ENCODE measurements around the gene ETFA. TPM values are rescaled to one million over a fixed set of nuclear protein-coding genes. Genes with fewer than 3 reads are reported as not detected.
A peak's percentile ranks its signal among the peaks of the same experiment; 100 is the strongest.

Gene ETFA
- polyA plus RNA-seq (2011; rRNA removed) (395 and 412 TPM in 2 replicates), polyA plus RNA-seq (2017; fragmentation: RNase III; extraction: RNeasy Plus Mini Kit Qiagen cat#74134 plus additional on column Dnase treatment) (235 to 243 TPM (median 243 TPM) in 3 replicates), polyA minus RNA-seq (2011; rRNA and poly(A)+ RNA removed) (159 and 171 TPM in 2 replicates)
- polyA plus RNA-seq (2012; cell fraction: cytosol; rRNA removed): 207 and 218 TPM in 2 replicates
- 73.2 and 78.9 TPM in 2 replicates for polyA plus RNA-seq (2012; cell fraction: nucleus; rRNA removed)

- FAIRE-seq (no peak), ATAC-seq (peak; percentile 90 to 93), DNase-seq (ENCODE audit: low read depth in 1 of 2, low spot score in 1 of 2) (peak; percentile 99 to 100)
- POLR2A ChIA-PET: interaction anchor here (0.6 to 5.9 kb wide), 7 partner anchors 11 to 115 kb away, joined by 3 to 61 read pairs (median 4); partner anchors contain the start of gene ISL2
- CTCF ChIA-PET: interaction anchor here (1.0 to 3.5 kb wide), 7 partner anchors 17 to 163 kb away, joined by 3 to 16 read pairs (median 3); no protein-coding TSS in a partner anchor
- H3K27ac ChIP-seq: peak within 1 kb of the TSS; percentile 87 to 94
- under 1% methylated on average over 48 of the region's 60 CpGs for WGBS (ENCODE audit: missing lambda C conversion rate)
- no peaks in the 10 kb centered on the region for H3K9me3 ChIP-seq
- peak within 1 kb of the TSS; percentile 66 for H3K4me3 ChIP-seq
- peaks cover 56% of the 10 kb centered on the region for H3K4me1 ChIP-seq
- peak within 1 kb of the TSS; percentile 82 for H3K4me2 ChIP-seq
- TF ChIP-seq PHF8 (IDR thresholded peaks at IDR 0.05; ENCODE audit: borderline replicate concordance, low read depth) (peak; percentile 99), TP53 (CRISPR knock-in tag; IDR thresholded peaks at IDR 0.05) (peak; percentile 28; the same call in 1 of the 2 replicates), ZNF302 (CRISPR knock-in tag; IDR thresholded peaks at IDR 0.05) (0 out of 2 replicates have a peak, but pooled peaks have one; percentile 39), ZC3H11A (IDR thresholded peaks at IDR 0.05) (no peak), ZSCAN20 (CRISPR knock-in tag; IDR thresholded peaks at IDR 0.05) (no peak; the same call in 1 of the 2 replicates), FOSB (CRISPR knock-in tag; IDR thresholded peaks at IDR 0.05) (0 out of 2 replicates have a peak, but pooled peaks have one; percentile 50), BHLHE40 (IDR thresholded peaks at IDR 0.05; ENCODE audit: low read depth, low read length) (0 out of 2 replicates have a peak, but pooled peaks have one; percentile 19), ESRRA (IDR thresholded peaks at IDR 0.05; ENCODE audit: borderline replicate concordance, low read length) (0 out of 2 replicates have a peak, but pooled peaks have one; percentile 2), SMC3 (IDR thresholded peaks at IDR 0.05) (no peak), CTCF (IDR thresholded peaks at IDR 0.05) (no peak), FOXS1 (CRISPR knock-in tag; IDR thresholded peaks at IDR 0.05) (0 out of 2 replicates have a peak, but pooled peaks have one; percentile 55), KDM5A (IDR thresholded peaks at IDR 0.05) (0 out of 2 replicates have a peak, but pooled peaks have one; percentile 35), MAFK (IDR thresholded peaks at IDR 0.05; ENCODE audit: partially characterized antibody) (no peak), EHMT2 (IDR thresholded peaks at IDR 0.05; ENCODE audit: low read depth) (no peak), HOXB13 (CRISPR knock-in tag; IDR thresholded peaks at IDR 0.05; ENCODE audit: low read depth) (peak; percentile 77), HEYL (CRISPR knock-in tag; IDR thresholded peaks at IDR 0.05) (0 out of 2 replicates have a peak, but pooled peaks have one; percentile 49), CHD4 (IDR thresholded peaks at IDR 0.05; ENCODE audit: borderline replicate concordance) (no peak), NFE2L2 (conservative IDR thresholded peaks at IDR 0.05; ENCODE audit: low read length) (no peak), JUN (IDR thresholded peaks at IDR 0.05) (peak; percentile 65 to 91; a peak in 4 of 5 replicates), NR3C1 (IDR thresholded peaks at IDR 0.05) (no peak), POLR2A (IDR thresholded peaks at IDR 0.05; ENCODE audit: low read length) (peak; percentile 94), POLR2AphosphoS2 (conservative IDR thresholded peaks at IDR 0.05; ENCODE audit: low read length) (no peak), CBX2 (IDR thresholded peaks at IDR 0.05; ENCODE audit: borderline replicate concordance, low read depth) (no peak), HES2 (IDR thresholded peaks at IDR 0.05) (no peak), RFX5 (IDR thresholded peaks at IDR 0.05) (peak; percentile 52; the same call in 1 of the 2 replicates), E2F6 (IDR thresholded peaks at IDR 0.05; ENCODE audit: borderline replicate concordance, low read depth) (peak; percentile 90)
- TF ChIP-seq, protein P1, sequence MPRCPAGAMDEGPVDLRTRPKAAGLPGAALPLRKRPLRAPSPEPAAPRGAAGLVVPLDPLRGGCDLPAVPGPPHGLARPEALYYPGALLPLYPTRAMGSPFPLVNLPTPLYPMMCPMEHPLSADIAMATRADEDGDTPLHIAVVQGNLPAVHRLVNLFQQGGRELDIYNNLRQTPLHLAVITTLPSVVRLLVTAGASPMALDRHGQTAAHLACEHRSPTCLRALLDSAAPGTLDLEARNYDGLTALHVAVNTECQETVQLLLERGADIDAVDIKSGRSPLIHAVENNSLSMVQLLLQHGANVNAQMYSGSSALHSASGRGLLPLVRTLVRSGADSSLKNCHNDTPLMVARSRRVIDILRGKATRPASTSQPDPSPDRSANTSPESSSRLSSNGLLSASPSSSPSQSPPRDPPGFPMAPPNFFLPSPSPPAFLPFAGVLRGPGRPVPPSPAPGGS (IDR thresholded peaks at IDR 0.05): peak; percentile 89
- TF ChIP-seq, protein P2, sequence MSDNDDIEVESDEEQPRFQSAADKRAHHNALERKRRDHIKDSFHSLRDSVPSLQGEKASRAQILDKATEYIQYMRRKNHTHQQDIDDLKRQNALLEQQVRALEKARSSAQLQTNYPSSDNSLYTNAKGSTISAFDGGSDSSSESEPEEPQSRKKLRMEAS (IDR thresholded peaks at IDR 0.05): peak; percentile 97
- TF ChIP-seq, protein P3, sequence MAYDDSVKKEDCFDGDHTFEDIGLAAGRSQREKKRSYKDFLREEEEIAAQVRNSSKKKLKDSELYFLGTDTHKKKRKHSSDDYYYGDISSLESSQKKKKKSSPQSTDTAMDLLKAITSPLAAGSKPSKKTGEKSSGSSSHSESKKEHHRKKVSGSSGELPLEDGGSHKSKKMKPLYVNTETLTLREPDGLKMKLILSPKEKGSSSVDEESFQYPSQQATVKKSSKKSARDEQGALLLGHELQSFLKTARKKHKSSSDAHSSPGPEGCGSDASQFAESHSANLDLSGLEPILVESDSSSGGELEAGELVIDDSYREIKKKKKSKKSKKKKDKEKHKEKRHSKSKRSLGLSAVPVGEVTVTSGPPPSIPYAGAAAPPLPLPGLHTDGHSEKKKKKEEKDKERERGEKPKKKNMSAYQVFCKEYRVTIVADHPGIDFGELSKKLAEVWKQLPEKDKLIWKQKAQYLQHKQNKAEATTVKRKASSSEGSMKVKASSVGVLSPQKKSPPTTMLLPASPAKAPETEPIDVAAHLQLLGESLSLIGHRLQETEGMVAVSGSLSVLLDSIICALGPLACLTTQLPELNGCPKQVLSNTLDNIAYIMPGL (CRISPR knock-in tag; IDR thresholded peaks at IDR 0.05; ENCODE audit: borderline replicate concordance): peak; percentile 93
Measured at GRCh38 chr15:76311100-76311953, at the start of gene ETFA. TSS of gene ETFA (minus strand) at chr15:76311469. CDS start at chr15:76311388, 81 bp downstream.

Data from A549 (cell line).